HG02571 (cell line): Measurements from ENCODE around the gene CXorf58.

Experiments
- ATAC-seq: cut with Tn5 transposase; IDR thresholded peaks from one replicate; pipeline ENCODE4 v1.9.1; 2021; ENCODE audit warnings: mild to moderate bottlenecking, moderate library complexity; ENCODE audit not compliant: unreplicated experiment

The CXorf58 gene

GRCh38 chrX:23900220-23900797, 7.5 kb upstream of the CXorf58 start:
- no peak for ATAC-seq

- ATAC-seq: no peak
These were observed 6.7 kb upstream of the CXorf58 start for GRCh38 chrX:23901060-23901459.

GRCh38 chrX:23901805-23902204, 6.0 kb upstream of the CXorf58 start:
- no peak for ATAC-seq

GRCh38 chrX:23902419-23902818, 5.4 kb upstream of the CXorf58 start:
- no peak for ATAC-seq

GRCh38 chrX:23904096-23904495, 3.7 kb upstream of the CXorf58 start:
- no peak for ATAC-seq

GRCh38 chrX:23907111-23907497, 702 bp upstream of the CXorf58 start:
- ATAC-seq: no peak

GRCh38 chrX:23908219-23909004, 606 bp downstream of the CXorf58 start:
- ATAC-seq: no peak

GRCh38 chrX:23911126-23911835, 3.5 kb downstream of the CXorf58 start:
- no peak for ATAC-seq

GRCh38 chrX:23919148-23919547, 11.3 kb downstream of the CXorf58 start:
- no peak for ATAC-seq

- no peak for ATAC-seq
These were observed 12.0 kb downstream of the CXorf58 start for GRCh38 chrX:23919706-23920320.

GRCh38 chrX:23926015-23926414, 18.2 kb downstream of the CXorf58 start:
- ATAC-seq: no peak

GRCh38 chrX:23930894-23931604, 23.2 kb downstream of the CXorf58 start:
- no peak for ATAC-seq

GRCh38 chrX:23932046-23932445, 24.2 kb downstream of the CXorf58 start:
- ATAC-seq: no peak

GRCh38 chrX:23935106-23935505, 27.3 kb downstream of the CXorf58 start:
- ATAC-seq: no peak

- ATAC-seq: no peak
These were observed 28.4 kb downstream of the CXorf58 start for GRCh38 chrX:23936180-23936579.

GRCh38 chrX:23937100-23937499, 29.3 kb downstream of the CXorf58 start:
- no peak for ATAC-seq

GRCh38 chrX:23938690-23939089, 30.9 kb downstream of the CXorf58 start:
- ATAC-seq: no peak

- no peak for ATAC-seq
These were observed 31.4 kb downstream of the CXorf58 start for GRCh38 chrX:23939203-23939602.

GRCh38 chrX:23944234-23944633, 36.4 kb downstream of the CXorf58 start:
- no peak for ATAC-seq

- ATAC-seq: no peak
These were observed 37.4 kb downstream of the CXorf58 start for GRCh38 chrX:23945206-23945605.

GRCh38 chrX:23952391-23952790, 44.6 kb downstream of the CXorf58 start:
- ATAC-seq: no peak
